ENCODE measurements around the gene KIF1B.

KIF1B gene

DNA sequence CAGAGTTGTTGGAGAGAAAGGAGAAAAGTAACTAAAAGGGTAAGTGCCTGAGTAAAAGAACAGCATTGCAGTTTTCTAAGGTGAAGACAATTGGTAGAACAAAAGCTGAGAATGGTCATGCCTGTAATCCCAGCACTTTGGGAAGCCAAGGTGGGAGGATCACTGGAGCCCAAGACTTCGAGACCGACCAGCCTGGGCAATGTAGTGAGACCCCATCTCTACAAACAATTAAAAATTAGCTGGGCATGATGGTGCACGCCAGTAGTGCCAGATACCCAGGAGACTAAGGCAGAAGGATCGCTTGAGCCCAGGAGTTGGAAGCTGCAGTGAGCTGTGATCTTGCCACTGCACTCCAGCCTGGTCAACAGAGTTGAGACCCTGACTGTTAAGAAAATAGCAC lies 173.3 kb downstream of the KIF1B start (continued):
- no peak for TF ChIP-seq ZNF565 (CRISPR knock-in tag; conservative IDR thresholded peaks at IDR 0.05; ENCODE audit: low read depth)
- TF ChIP-seq RARB (CRISPR knock-in tag; IDR thresholded peaks at IDR 0.05), result no peak
- no peak for TF ChIP-seq OSR1 (CRISPR knock-in tag; IDR thresholded peaks at IDR 0.05)
- no peak for TF ChIP-seq BACH2 (CRISPR knock-in tag; IDR thresholded peaks at IDR 0.05; ENCODE audit: borderline replicate concordance)
- TF ChIP-seq CSDC2 (CRISPR knock-in tag; IDR thresholded peaks at IDR 0.05), result no peak
- no peak for TF ChIP-seq GLIS3 (CRISPR knock-in tag; IDR thresholded peaks at IDR 0.05)
- no peak for TF ChIP-seq PPARA (CRISPR knock-in tag; IDR thresholded peaks at IDR 0.05; ENCODE audit: borderline replicate concordance)

DNA sequence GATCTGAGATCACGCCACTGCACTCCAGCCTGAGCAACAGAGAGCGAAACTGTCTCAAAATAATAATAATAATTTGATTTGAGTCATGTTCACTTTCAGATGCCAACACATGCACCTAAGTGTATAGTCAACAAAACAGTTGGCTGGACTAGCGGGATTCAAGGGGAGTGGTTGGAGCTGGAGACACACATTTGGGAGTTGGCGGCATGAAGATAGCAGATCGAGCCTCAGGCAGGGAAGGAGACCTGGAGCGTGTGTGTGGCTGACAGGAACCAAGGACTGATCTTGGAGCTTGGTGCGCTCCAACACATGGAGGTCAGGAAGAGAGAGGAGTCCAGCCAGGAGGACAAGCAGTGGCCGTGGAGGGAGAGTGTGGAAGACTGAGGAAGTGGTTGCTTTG lies 173.8 kb downstream of the KIF1B start:
- no peak for ATAC-seq
- TF ChIP-seq TOX (CRISPR knock-in tag; IDR thresholded peaks at IDR 0.05; ENCODE audit: borderline replicate concordance), result no peak
- no peak for TF ChIP-seq CSDC2 (CRISPR knock-in tag; IDR thresholded peaks at IDR 0.05)
- no peak for TF ChIP-seq BACH2 (CRISPR knock-in tag; IDR thresholded peaks at IDR 0.05; ENCODE audit: borderline replicate concordance)
- no peak for TF ChIP-seq TCF4 (CRISPR knock-in tag; IDR thresholded peaks at IDR 0.05; ENCODE audit: borderline replicate concordance)
- TF ChIP-seq, protein P1, sequence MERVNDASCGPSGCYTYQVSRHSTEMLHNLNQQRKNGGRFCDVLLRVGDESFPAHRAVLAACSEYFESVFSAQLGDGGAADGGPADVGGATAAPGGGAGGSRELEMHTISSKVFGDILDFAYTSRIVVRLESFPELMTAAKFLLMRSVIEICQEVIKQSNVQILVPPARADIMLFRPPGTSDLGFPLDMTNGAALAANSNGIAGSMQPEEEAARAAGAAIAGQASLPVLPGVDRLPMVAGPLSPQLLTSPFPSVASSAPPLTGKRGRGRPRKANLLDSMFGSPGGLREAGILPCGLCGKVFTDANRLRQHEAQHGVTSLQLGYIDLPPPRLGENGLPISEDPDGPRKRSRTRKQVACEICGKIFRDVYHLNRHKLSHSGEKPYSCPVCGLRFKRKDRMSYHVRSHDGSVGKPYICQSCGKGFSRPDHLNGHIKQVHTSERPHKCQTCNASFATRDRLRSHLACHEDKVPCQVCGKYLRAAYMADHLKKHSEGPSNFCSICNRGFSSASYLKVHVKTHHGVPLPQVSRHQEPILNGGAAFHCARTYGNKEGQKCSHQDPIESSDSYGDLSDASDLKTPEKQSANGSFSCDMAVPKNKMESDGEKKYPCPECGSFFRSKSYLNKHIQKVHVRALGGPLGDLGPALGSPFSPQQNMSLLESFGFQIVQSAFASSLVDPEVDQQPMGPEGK (CRISPR knock-in tag; IDR thresholded peaks at IDR 0.05; ENCODE audit: borderline replicate concordance), result no peak
- TF ChIP-seq RARB (CRISPR knock-in tag; IDR thresholded peaks at IDR 0.05), result no peak
- TF ChIP-seq, protein P2, sequence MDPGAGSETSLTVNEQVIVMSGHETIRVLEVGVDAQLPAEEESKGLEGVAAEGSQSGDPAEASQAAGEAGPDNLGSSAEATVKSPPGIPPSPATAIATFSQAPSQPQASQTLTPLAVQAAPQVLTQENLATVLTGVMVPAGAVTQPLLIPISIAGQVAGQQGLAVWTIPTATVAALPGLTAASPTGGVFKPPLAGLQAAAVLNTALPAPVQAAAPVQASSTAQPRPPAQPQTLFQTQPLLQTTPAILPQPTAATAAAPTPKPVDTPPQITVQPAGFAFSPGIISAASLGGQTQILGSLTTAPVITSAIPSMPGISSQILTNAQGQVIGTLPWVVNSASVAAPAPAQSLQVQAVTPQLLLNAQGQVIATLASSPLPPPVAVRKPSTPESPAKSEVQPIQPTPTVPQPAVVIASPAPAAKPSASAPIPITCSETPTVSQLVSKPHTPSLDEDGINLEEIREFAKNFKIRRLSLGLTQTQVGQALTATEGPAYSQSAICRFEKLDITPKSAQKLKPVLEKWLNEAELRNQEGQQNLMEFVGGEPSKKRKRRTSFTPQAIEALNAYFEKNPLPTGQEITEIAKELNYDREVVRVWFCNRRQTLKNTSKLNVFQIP (CRISPR knock-in tag; IDR thresholded peaks at IDR 0.05; ENCODE audit: borderline replicate concordance, low read depth), result no peak

DNA sequence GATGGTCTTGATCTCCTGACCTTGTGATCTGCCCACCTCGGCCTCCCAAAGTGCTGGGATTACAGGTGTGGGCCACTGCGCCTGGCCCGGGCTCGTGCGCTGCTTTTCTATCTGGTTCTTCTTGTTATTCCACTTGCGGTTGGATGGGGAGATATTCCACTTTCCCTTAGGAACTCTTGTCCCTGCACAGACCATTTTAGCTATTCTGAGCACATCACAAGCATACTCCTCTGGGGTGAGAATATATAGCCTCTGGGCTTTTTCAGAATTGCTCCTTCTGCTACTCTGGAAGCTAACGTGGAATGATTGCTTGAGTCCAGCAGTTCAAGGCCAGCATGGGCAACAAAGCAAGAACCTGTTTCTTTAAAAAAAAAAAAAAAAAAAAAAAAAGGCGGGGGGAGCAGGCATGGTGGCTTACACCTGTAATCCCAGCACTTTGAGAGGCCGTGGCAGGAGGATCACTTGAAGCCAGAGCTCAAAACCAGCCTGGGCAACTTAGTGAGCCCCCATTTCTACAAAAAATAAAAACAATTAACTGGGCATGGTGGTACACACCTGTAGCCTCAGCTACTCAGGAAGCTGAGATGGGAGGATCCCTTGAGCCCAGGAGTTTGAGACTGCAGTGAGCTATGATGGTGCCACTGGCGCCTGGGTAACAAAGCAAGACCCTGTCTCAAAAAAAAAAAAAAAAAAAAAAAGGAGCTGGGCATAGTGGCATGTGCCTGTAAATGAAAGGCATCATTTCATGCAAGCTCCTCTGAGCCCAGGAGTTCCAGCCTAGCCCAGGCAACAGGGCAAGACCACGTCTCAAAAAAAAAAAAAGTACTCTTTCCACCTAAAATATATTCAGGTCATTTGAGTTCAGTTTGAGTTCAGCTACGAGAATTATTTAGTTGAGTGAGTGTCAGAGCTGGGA lies 176.6 kb downstream of the KIF1B start:
- TF ChIP-seq SNAI2 (CRISPR knock-in tag; IDR thresholded peaks at IDR 0.05) (no peak), ZFP30 (CRISPR knock-in tag; IDR thresholded peaks at IDR 0.05) (no peak), GLIS3 (CRISPR knock-in tag; IDR thresholded peaks at IDR 0.05) (no peak), ARNTL (CRISPR knock-in tag; IDR thresholded peaks at IDR 0.05; ENCODE audit: borderline replicate concordance, low read depth) (no peak), ISL1 (CRISPR knock-in tag; IDR thresholded peaks at IDR 0.05) (no peak), PPARA (CRISPR knock-in tag; IDR thresholded peaks at IDR 0.05; ENCODE audit: borderline replicate concordance) (no peak), ZFP3 (CRISPR knock-in tag; IDR thresholded peaks at IDR 0.05) (no peak), TOX (CRISPR knock-in tag; IDR thresholded peaks at IDR 0.05; ENCODE audit: borderline replicate concordance) (no peak), RARB (CRISPR knock-in tag; IDR thresholded peaks at IDR 0.05) (no peak), ZNF8 (CRISPR knock-in tag; IDR thresholded peaks at IDR 0.05) (no peak), ZNF70 (CRISPR knock-in tag; IDR thresholded peaks at IDR 0.05) (no peak), CSDC2 (CRISPR knock-in tag; IDR thresholded peaks at IDR 0.05) (no peak), TCF4 (CRISPR knock-in tag; IDR thresholded peaks at IDR 0.05; ENCODE audit: borderline replicate concordance) (no peak)
- TF ChIP-seq, protein P2 (CRISPR knock-in tag; IDR thresholded peaks at IDR 0.05; ENCODE audit: borderline replicate concordance, low read depth), result no peak
- TF ChIP-seq, protein P1 (CRISPR knock-in tag; IDR thresholded peaks at IDR 0.05; ENCODE audit: borderline replicate concordance), result no peak
- TF ChIP-seq, protein P3, sequence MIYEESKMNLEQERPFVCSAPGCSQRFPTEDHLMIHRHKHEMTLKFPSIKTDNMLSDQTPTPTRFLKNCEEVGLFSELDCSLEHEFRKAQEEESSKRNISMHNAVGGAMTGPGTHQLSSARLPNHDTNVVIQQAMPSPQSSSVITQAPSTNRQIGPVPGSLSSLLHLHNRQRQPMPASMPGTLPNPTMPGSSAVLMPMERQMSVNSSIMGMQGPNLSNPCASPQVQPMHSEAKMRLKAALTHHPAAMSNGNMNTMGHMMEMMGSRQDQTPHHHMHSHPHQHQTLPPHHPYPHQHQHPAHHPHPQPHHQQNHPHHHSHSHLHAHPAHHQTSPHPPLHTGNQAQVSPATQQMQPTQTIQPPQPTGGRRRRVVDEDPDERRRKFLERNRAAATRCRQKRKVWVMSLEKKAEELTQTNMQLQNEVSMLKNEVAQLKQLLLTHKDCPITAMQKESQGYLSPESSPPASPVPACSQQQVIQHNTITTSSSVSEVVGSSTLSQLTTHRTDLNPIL (CRISPR knock-in tag; IDR thresholded peaks at IDR 0.05; ENCODE audit: low read depth), result no peak
- ATAC-seq, result no peak; the same call in 2 of the 3 replicates

All from SK-N-SH treated with all-trans-retinoic acid at 6 μM for 48 hours (cell line).